Astrocyte (in vitro differentiated cells and primary cell): ENCODE results near the gene NR4A2.

Source experiments
- EZH2 ChIP-seq: IDR thresholded peaks from 2 replicates; pipeline ENCODE4 v1.6.1; 2012; ENCODE audit warnings: mild to moderate bottlenecking, low read length, inconsistent platforms; ENCODE audit not compliant: insufficient read depth
- TF ChIP-seq, protein P1 (sequence below): IDR thresholded peaks from 2 replicates; pipeline ENCODE4 v1.5.1; 2011; ENCODE audit warnings: low read depth, mild to moderate bottlenecking, inconsistent platforms, low read length, moderate library complexity; ENCODE audit not compliant: insufficient read depth

DNA sequence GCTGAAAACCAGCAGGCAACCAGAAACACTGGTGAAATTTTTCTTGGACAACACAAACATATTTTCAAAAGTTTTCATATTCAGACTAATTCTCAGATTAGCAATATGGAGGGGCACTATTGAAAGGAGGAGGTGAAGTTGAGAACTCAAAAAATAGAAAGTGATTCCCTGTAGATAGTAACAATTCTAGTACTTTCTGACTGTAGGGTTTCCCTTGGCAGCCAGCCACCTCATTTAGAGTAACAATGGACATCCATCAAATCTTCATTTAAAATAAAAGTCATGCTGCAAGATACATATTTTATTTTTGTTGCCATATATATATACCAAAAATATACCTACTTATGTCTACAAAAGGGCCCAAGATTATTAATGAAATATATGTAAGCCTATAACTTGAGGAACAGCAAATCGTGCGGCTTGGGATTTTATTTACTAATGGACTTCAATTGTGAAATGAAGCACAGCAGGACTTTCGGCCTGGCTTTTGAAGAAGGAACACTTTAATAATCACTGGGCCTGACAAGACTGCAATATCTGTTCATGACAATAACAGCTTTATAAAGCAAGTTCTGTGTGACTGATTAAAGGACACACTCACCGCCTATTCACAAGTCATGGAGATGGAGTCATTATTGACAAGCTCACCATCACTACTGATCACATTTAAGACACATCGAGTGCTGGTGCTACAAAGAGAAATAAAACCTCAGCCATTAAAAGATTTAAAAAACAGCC is 6.8 kb upstream of the NR4A2 start:
- TF ChIP-seq, protein P1, sequence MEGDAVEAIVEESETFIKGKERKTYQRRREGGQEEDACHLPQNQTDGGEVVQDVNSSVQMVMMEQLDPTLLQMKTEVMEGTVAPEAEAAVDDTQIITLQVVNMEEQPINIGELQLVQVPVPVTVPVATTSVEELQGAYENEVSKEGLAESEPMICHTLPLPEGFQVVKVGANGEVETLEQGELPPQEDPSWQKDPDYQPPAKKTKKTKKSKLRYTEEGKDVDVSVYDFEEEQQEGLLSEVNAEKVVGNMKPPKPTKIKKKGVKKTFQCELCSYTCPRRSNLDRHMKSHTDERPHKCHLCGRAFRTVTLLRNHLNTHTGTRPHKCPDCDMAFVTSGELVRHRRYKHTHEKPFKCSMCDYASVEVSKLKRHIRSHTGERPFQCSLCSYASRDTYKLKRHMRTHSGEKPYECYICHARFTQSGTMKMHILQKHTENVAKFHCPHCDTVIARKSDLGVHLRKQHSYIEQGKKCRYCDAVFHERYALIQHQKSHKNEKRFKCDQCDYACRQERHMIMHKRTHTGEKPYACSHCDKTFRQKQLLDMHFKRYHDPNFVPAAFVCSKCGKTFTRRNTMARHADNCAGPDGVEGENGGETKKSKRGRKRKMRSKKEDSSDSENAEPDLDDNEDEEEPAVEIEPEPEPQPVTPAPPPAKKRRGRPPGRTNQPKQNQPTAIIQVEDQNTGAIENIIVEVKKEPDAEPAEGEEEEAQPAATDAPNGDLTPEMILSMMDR, result no peak
- TF ChIP-seq EZH2, result no peak
